GM18498 (cell line): ENCODE measurements around the gene UBAC1.

Source experiments
- ATAC-seq: cut with Tn5 transposase; IDR thresholded peaks from one replicate; pipeline ENCODE4 v1.9.1; 2021; ENCODE audit warnings: mild to moderate bottlenecking, moderate library complexity; ENCODE audit not compliant: unreplicated experiment

Gene UBAC1

DNA sequence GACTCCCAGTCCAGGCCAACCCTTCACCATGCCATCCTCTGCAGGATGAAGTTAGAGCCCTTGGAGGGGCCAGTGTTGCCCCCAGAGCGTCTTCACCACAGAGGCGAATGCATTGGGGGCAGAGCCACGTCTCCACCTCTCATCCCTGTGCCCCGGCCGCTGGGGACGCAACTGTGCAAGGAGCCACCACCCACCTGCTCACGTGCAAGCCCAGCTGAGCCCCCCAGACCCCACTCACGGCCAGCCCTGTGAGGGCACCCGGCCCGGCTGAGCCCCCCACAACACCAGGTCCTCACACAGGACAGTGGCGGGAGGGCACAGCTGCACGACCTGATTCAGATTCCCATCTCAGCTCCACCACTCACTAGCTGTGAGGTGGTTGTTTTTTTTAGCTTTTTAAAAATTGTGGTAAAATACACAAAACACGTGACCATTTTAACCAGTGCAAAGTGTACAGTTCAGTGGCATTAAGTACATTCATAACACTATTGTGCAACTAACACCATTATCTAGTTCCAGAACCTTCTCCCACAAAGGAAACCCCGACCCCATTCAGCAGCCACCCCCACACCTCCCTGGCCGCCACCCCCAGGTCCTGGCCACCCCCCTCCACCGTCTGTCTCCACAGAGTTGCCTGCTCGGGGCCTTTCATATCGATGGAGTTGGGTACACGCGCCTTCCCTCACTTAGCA lies 33.5 kb upstream of the UBAC1 start:
- no peak for ATAC-seq

DNA sequence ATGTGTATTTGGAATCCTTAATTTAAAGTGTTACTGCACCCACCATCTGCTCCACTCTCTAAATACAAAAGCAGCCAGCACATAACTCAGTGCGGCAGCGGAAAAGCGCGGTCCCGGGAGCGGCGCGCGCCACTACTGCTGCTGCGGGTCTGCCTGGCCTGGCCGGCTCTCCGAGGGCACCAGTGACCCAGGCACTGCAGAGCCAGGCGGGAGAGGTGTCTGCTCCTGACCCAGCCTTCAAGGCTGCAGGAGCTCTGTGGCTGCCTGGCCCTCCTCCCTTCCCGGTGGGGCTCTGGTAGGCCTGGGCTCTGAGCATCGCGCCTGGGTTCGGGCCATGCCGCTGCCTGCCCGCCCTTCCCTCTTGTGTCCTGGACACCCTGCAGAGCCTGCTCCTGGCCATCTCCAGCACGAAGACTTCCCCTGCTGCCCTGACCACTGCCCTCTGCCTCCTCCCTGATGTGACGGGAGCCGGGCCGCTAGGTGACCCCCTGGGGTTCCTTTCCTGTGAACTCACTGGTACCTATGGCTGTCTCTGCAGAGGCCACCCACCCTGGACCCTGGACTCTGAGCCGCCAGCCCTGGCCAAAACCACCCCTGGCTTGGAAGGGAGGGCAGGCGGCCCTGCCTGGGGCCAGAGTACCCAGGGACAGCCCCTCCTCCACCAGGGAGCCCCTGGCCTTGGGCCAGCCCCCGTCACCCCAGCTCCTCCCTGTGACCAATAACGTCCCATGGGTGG lies 32.8 kb upstream of the UBAC1 start:
- ATAC-seq, result no peak

DNA sequence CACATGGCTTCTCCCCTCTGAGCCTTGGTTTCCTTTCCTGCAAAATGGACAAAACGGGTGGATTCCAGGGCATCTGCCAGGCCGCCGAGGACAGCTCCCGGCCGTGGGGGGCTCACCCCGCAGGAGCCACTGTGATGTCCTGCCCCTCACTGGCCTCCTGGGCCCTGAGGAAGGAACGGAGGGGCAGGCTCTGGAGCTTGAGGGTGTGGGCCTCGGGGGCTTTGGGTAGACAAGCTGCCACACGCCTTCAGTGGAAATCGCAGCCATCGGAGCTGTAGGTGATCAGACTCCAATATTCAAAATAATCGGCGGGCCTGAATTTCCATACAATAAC lies 32.2 kb upstream of the UBAC1 start:
- ATAC-seq, result no peak

DNA sequence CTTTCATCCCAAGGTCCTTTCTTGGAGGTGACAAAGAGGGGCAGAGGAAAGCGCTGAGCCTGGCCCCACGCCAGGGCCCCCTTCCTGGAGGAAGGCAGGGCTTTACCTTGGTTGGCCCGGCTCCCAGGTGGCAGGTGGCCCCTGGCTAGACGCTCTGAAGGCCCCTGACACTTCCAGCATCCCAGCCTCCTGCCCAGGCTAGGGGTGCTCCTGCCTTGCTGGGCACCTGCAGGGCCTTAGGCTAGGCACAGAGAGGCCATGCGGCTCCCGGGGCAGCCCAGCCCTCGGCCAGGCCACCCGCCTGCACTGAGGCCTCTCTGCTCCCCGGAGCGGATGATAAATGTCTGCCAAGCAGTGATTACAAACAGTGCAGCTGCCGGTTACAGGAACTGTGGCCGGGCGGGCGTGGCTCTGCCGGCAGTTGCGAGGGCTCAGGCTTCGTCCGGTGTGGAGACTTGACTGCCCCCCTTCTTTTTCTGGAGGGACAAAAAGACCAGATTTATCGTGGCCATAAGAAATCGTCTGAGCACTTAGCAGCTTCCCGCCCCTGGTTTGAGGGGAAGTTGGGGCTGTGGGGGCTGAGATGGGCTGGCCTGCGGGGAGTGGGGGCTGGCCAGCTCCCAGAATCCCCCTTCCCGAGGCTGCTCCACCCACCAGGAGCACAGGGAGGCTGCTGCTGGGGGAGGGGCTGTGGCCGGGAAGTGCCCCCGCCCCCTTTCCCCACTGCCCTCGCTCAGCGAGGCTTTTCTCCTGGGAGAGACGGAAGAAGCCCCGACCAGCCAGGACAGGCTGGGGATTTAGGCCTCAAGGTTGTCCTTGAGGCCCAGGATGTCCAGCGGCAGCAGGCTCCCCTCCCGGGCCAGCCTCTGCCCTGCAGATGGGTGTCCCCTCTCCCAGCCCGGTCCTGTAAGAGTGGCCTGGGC lies 31.6 kb upstream of the UBAC1 start:
- ATAC-seq, result no peak

DNA sequence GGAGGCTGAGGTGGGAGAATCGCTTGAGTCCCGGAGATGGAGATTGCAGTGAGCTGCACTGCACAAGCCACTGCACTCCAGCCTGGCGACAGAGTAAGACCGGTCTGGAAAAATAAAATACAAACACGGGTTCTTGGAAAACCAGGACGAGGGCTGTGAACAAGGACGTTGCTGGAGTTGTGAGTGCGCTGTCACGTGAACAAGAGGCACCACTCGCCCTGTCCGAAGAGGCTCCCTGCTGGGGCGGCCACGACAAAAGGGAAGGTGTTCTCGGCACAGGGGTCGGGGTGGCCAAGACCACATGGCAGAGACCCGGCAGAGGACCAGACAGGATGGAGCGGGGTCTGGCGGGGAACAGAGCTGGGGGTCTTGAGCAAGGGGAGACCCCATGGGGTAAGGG lies 30.6 kb upstream of the UBAC1 start:
- ATAC-seq, result no peak

DNA sequence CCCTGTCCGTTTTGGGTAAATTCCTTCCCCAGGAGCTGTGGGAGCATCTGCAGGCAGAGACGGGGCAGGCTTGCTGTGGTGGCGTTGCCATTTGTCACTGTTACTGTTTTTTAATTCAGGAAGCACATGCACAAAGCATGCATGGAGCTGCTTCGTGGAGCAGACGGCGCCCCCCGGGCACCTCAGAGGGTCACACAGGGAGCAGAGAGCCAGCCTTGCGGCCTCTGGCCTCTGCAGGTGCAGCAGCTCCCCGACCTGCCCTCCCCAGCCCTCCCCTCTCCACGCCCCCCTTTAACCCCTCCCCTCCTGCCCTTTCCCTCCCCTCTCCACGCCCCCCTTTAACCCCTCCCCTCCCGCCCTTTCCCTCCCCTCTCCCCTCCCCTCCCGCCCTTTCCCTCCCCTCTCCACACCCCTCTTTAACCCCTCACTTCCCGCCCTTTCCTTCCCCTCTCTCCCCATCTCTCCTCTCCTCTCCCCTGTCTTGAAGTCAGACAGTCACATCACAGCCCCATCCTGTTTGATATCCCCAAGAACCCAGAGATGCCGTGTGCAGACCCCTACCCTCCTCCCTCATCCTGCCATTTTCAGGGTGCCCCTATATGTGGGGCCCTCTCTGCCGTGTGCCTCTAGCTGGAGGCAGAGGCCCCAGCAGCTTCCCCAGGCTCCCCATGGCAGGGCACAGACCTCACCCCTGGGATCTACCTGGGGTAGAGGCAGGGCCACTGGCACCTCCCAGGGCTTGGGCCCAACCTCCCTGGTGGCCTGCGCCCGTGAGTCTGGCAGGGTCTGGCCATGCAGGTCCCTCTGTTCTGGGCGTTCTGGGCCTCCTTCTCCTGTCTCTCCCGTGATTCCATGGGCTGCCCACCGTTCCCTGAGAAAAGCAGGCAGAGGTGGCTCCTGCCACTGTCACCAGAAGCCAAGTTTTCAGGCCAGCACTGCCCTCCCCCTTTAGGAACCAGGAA lies 29.6 kb upstream of the UBAC1 start:
- no peak for ATAC-seq

DNA sequence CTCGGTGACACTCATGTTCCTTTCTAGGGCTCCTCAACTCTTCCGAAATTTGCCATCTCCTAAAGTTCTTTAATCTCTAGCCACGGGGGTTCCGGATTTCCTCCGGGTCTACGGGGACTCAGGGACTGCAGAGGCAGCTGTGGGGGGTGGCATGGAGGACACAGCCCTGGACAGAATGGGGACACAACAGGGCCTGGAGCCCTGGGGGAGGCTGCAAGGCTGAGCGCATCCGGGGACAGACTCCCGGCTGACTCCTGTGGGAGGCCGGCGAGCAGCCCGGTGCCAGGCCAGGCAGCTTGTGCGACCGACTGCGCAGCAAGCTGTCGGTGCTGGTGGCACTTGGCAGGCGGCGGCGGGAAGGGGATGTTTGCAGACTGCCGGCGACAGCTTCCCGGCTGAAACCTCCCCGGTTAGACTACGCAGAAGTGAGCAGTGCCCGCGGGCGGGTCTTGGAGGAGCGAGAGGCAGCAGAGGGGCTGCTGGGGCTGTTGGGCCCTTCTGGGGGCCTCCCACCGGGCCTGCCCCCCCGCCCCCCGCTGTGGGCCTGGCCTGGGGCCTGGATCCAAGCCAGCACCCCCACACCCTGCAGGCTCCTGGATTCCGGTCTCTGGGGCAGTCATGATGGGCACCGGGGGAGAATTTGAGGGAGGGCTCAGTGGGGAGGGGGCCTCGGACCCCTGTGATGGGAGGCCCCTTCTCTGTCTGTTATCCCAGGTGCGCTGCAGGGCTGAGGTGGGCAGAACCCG lies 28.7 kb upstream of the UBAC1 start:
- no peak for ATAC-seq

DNA sequence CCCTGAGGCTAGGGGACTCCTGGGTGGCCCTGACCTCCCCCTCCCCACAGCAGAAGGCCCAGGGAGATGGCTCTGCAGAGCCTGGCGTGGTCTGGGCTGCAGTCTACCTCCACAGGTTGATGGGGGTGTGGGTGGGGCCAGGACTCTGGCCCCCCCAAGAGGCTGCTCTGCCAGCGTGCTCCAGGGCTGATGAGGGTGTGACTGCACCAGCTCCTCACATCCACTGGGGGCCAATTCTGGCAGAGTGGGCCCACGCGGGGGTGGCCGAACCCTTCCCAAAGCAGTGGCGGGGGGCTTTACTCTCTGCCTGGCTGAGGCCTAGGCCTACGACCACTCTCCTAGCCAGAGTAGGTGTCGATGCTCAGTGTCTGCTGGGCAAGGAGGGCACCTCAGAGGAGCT lies 28.0 kb upstream of the UBAC1 start:
- no peak for ATAC-seq

DNA sequence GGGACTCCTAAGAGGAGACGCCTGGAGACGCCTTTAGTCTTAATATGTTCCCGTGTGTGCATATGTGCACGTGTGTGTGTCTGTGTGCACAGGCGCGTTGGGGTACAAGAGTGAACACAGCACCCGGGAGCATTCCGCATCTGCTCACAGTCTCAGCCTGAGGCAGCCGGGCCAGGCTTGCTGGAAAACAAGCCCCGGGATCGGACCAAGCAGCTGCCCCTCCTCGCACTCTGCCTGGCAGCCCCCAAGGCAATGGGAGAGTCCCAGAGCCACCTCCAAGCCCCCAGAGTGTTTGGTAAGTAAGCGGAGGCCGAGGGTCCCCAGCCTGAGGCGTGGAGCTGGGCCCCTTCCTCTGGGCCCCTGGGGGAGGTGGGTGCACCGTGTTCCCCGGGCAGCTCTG lies 27.3 kb upstream of the UBAC1 start:
- no peak for ATAC-seq

DNA sequence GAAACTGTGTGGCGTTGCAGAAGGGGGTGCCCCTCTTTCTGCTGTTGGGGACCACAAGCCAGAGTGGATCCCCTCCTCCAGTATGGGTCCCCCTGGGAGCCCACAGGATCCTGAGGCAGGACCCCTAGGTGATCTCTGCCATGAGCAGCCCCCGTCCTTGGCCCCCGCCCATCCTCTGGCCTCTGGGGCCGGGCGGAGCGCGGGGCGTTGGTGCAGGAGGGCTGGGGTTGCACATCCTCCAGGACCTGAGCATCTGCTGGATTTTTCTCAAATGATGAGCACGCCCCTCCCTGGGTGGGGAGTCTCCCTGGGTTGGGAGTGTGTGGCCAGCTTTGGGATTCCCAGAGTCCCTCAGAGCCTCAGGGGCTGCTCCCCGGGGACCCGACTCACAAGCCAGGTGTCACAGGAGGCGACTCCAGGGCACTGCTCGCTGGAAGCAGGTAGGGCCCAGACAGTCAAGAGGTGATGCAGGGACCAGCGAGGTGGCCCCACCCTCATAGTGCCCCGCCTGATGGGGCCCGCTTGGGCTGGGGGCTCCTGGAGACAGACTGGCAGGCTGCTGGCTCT lies 26.7 kb upstream of the UBAC1 start:
- ATAC-seq, result no peak

DNA sequence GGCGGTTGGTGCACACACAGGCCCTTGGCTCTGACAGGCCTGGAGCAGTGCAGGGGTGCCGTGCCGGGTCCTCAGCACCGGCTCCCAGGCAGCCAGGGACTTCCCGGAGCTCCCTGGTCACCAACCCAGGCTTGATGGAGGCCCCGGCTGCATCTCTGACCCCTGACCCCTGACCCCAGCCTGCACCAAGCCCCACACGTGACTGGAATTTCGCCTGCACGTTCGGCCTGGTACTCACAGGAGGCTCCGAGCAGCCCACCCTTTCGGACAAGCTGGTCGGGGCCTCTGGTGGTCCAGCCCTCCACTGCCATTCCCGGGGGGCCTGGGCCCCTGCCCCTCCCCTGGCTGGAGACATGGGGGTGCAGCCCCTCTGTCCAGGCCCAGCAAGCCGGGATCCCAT lies 25.4 kb upstream of the UBAC1 start:
- no peak for ATAC-seq

DNA sequence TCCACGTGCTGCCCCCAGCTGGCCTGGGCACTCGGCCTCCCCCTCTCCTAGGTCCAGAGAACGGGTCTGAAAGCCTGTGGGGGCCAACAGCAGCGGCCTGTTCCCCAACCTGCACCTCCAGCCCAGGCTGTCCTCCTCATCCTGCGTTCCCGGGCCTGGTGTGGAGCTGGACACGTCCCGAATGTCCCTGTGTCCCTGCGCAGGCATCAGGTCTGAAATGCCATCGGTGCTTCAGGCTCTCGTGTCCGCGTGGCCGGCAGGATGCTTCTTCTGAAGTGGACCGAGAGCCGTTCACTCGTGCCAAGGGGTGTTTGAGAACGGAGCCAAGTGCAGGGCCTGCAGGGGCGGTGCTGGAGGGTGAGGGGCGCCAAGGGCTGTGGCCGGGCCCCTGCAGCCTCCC lies 24.7 kb upstream of the UBAC1 start:
- no peak for ATAC-seq

DNA sequence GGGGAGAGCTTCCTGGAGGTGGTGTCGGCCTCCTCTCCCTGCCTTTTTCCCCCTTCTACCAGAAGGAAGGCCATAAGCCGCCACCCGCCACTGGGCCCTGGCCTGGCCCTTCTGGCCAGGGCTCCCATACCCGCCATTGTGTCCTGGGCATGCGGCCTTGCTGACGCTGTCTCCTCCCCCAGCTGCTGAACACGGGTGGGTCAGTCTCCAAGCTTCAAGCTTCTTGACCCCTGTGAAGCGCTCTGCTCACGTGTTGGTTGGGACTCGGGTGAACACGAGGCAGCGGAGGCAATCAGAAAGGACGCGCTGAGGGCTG lies 24.2 kb upstream of the UBAC1 start:
- no peak for ATAC-seq

DNA sequence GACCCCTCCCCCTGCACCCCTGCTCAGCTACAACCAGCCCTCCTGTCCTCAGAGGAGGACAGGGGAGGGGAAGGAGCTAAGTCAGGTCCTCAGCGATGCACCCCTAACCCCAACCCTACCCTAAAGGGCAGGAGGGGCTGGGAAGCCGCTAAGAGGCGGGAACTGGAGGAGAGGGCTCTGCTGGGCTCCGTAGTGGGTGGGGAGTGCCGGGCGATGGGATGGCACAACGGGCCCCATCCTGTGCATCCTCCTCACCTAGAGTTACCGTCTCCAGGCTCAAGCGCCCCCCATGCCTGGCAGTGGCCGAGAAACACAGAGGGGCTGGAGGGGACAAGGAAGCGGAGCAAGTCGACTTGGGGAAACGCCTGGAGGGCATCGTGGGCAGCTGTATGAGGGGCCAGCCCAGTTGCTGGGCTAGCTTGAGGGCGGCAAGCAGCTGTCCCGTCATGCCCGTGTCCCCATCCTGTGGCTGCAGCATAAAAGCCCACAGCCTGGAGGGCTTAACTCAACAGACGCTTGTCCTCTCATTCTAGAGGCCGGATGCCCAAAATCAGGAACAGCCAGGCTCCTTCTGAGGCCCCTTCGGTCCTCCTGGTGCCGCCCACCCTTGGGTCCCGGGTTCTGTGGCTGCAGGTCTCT lies 23.0 kb upstream of the UBAC1 start:
- no peak for ATAC-seq

DNA sequence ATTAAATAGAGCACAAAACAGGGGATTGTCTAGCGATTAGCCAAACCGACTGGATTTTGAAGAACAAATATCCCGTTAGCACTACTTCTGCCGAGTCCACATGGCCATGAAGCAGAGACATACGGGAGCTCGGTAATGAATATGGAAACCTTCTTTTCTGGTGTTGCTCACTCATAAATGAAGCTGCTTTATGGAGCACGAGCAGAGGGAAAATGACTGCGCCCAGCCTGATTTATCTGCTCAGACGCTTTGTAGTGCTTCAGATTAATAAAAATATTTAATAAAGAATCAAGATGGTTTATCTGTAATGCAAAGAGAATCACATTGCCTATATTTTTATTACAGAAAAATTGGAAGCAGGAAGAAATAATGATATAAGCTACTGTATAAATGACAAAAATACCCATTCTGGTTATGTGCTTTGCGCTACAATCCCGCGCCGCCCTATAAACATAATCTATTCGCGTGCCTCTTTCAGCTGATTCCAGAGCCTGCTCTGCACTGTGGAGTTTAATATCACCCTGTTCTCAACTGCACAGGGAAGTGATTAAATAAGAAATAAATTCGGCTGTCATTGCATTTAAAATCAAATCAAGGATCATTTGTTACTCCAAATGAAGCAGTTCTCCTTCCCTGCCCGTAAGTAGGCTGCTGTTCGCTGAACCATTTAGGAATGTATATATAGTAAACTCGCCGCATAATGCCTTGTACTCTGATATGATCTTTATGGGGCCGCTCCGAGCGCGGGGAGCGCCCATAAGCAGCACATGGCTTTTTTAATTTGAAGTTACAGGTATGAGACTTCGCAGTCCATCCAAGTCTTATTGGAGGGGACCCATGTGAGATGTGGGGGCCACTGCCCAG lies 22.3 kb upstream of the UBAC1 start:
- ATAC-seq, result no peak

DNA sequence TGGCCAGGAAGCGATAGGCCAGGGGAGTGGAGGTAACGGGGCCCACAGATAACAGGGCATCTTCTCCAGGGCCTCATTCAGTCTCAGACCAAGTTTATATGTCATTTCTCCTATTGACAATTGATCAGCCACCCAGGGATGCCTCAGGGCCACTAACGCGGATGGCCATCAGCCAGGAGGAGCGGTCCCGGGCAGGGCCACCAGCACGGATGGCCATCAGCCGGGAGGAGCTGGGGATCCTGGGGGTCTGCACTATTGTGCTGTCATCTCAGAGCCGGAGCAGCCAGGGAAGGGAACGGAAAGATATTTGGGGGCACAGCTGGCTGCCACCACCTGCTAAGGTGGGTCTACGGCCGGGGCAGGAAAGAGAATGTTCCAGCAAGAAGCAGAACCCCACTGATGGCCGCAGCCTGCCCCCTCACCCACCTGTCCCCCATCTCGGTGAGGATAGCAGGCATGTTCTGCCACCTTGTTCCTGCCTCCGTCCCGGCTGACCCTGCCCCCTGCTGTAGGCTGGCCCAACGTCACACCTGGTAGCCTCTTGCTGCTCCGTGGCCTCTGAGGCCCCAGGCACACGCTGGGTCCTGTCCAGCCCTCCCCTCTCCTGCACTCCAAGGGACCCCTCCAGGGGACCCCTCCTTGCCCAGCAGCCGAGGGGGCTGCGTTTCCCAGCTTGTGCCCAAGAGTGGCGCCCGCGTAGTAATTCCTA lies 21.5 kb upstream of the UBAC1 start:
- ATAC-seq, result no peak

DNA sequence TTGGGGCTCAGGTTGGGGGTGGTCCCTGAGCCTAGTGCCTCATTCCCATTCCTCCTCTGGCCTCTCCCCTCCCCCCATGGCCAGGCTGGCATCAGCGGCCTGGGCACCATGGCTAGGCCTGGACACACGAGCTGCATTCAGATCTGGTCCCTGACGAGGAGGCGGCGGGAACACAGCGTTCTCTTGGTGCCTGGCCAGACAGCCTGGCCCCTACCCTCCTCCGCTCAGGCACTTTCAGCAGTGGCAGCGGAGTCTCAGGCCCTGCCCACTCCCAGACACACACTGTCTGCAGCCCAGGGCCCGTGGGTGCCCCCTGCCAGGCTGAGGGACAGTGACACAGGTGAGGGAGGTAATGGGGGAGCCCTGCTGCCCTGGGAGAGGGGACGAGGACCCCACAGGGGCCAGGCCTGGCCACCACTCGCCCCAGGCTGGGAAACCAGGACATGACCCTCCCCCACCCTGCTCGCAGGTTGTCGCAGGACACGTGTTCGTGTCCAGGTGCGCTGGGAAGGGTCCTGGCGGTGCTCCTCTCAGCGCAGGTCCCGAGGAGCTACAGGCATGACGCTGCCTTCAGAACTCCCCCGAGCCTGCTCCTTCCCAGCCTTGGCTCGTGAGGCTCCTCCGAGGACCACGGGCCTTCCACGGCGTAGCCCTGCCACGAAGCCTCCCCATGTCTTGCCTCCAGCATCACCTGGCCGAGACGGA lies 19.9 kb upstream of the UBAC1 start:
- no peak for ATAC-seq
